Stimulated activated naive CD8-positive, alpha-beta T cell treated with anti-CD3 and anti-CD28 coated beads, Interleukin-15, Interleukin-2, amounts not matched to agents 100 ng/mL and 50 ng/mL, for 24 hours (primary cell): ENCODE measurements around the gene CST1.

ENCODE experiments used
- H3K27ac Mint-ChIP-seq: one replicate; pipeline ENCODE4 v1.8.0; 2021; ENCODE audit warnings: mild to moderate bottlenecking, mixed read lengths
- H3K27me3 Mint-ChIP-seq: one replicate; pipeline ENCODE4 v1.8.0; 2021; ENCODE audit warnings: mixed read lengths
- H3K36me3 Mint-ChIP-seq: one replicate; pipeline ENCODE4 v1.8.0; 2021; ENCODE audit warnings: low read depth, mixed read lengths
- H3K4me1 Mint-ChIP-seq: one replicate; pipeline ENCODE4 v1.8.0; 2021; ENCODE audit warnings: low read depth, mixed read lengths
- H3K4me3 Mint-ChIP-seq: one replicate; pipeline ENCODE4 v1.8.0; 2021; ENCODE audit warnings: mild to moderate bottlenecking, mixed read lengths
- H3K9me3 Mint-ChIP-seq: one replicate; pipeline ENCODE4 v1.8.0; 2021; ENCODE audit warnings: mixed read lengths

CST1 gene

DNA sequence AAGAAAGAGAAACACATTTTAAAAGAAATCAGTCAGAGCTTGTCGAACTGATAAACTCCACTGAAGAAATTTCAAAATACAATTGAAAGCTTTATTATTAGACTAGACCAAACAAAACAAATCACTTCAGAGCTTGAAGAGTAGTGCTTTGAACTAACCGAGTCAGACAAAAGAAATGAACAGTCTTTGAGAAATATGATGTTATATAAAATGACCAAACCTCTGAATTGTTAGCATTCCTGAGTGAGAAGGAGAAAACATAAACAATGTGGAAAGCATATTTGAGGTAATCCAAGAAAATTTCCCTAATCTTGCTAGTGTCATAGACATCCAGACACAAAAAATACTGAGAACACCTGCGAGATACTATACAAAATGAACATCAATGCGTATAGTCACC, 48.7 kb downstream of the CST1 start:
- H3K36me3 Mint-ChIP-seq: no peaks in the 10 kb centered on the region
- no peak overlapping the region for H3K27ac Mint-ChIP-seq
- no peaks in the 10 kb centered on the region for H3K9me3 Mint-ChIP-seq
- H3K4me3 Mint-ChIP-seq: no peak overlapping the region
- H3K27me3 Mint-ChIP-seq: peaks cover 13% of the 10 kb centered on the region
- no peaks in the 10 kb centered on the region for H3K4me1 Mint-ChIP-seq

GRCh38 chr20:23700931-23701330, 49.8 kb downstream of the CST1 start:
- no peaks in the 10 kb centered on the region for H3K4me1 Mint-ChIP-seq

GRCh38 chr20:23697947-23698346, 52.8 kb downstream of the CST1 start:
- no peak overlapping the region for H3K4me3 Mint-ChIP-seq
- no peaks in the 10 kb centered on the region for H3K36me3 Mint-ChIP-seq
- H3K27me3 Mint-ChIP-seq: peaks cover 16% of the 10 kb centered on the region
- H3K9me3 Mint-ChIP-seq: no peaks in the 10 kb centered on the region
- H3K27ac Mint-ChIP-seq: no peak overlapping the region
- no peaks in the 10 kb centered on the region for H3K4me1 Mint-ChIP-seq

More at GRCh38 chr20:23700931-23701330, 49.8 kb downstream of the CST1 start:
- Mint-ChIP-seq H3K36me3 (no peaks in the 10 kb centered on the region), H3K9me3 (no peaks in the 10 kb centered on the region), H3K27me3 (peaks cover 13% of the 10 kb centered on the region), H3K4me3 (no peak overlapping the region), H3K27ac (no peak overlapping the region)
